Measurements from ENCODE around the gene KCNK10.

DNA sequence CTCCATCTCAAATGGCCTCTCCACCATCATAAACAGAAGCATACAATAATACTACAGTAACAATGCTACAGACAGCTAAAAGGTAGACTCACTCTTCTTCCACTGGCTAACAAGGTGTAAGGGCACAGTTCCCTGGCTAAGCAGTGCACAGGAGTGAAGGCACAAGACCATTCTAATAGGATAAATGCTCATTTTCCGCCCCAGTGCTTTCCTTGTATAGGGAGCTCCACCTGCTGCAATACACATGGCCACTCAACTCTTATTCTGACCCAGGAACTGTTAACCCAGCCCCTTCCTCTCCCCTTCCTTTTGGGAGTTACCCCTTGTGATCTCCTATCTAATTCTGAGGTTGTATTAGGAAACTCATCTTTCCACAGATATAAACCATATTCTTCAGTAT is 124.6 kb downstream of the KCNK10 start:
- TF ChIP-seq ZNF217 (IDR thresholded peaks at IDR 0.05) (no peak), MEF2A (IDR thresholded peaks at IDR 0.05; ENCODE audit: insufficient read depth, low read depth, low read length) (no peak)
- TF ChIP-seq, protein P1, sequence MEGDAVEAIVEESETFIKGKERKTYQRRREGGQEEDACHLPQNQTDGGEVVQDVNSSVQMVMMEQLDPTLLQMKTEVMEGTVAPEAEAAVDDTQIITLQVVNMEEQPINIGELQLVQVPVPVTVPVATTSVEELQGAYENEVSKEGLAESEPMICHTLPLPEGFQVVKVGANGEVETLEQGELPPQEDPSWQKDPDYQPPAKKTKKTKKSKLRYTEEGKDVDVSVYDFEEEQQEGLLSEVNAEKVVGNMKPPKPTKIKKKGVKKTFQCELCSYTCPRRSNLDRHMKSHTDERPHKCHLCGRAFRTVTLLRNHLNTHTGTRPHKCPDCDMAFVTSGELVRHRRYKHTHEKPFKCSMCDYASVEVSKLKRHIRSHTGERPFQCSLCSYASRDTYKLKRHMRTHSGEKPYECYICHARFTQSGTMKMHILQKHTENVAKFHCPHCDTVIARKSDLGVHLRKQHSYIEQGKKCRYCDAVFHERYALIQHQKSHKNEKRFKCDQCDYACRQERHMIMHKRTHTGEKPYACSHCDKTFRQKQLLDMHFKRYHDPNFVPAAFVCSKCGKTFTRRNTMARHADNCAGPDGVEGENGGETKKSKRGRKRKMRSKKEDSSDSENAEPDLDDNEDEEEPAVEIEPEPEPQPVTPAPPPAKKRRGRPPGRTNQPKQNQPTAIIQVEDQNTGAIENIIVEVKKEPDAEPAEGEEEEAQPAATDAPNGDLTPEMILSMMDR (IDR thresholded peaks at IDR 0.05 in 2 of 3, conservative IDR thresholded peaks at IDR 0.05 in 1 of 3; ENCODE audit: control insufficient read depth in 2 of 3, extremely low read depth in 1 of 3, insufficient read depth in 1 of 3, low read depth in 3 of 3, low read length in 3 of 3) = no peak
